CD4-positive, alpha-beta T cell treated with Interleukin-17A for 1 hour (primary cell): ENCODE data around the gene PTPRM.

ENCODE experiments used
- DNase-seq: peaks from one replicate; pipeline ENCODE4 v3.0.0-alpha.2; 2020

PTPRM gene

DNA sequence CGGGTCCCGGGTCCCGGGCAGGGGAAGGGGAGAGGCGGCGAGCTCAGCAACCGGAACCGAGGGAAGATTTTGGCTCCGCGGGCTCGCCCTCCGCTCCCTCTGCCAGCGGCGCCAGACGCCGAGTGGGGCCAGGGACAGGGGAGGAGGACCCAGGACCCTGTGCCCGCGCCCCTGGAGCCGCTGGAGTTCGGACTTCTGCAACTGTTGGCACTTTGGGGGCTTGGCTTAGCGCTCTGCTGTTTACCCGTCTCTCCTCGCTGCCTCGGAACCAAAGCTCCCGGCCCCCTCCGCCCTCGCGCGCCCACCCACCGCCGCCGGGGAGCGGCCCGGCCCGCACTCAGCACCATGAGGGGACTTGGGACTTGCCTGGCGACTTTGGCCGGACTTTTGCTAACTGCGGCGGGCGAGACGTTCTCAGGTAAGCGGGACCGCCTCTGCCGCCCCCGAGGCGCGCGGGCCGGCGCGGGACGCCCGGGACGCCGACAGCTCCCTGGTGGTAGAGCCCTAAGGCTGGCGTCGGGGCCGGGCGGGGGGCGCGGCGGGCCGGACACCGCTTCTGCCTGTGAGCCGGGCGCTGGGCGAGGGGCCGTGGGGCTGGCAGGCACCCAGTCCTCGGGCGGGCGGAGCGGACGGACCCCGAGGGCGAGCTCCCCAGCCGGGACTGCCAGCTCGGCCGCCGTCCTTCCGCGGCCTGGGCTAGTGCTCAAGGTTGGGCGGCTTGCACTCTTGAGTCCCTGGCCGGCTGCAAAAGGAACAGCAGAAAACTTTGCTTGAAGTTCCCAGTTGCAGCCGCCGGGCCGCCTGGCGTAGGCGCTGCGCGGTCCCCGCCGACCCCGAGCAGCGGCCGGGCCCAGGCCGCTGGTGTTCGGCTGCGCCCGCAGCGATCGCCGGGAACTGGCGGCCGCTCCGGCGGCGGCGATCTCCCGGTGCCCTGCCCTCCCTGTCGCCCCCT lies 634 bp downstream of the PTPRM start:
- DNase-seq, result no peak

- DNase-seq, result no peak
Observed at GRCh38 chr18:7568426-7568825, 1.3 kb downstream of the PTPRM start.

DNA sequence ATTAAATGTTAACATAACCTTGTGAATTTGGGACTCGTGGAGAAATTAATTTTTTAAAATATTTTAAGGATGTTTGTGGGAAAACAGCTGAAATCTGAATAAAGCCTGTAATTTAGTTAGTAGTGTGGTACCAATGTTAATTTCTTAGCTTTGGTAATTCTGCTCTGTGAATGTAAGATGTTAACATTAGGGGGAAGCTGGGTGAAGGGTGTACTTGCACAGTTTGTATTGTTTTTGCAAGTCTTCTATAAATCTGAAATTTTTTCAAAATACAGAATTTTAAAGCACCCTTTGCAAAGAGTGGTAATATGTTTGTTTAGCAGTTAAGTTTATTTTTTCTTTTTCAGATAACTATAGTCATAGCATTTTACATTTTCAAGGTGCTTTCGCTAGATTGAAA lies 4.5 kb downstream of the PTPRM start:
- no peak for DNase-seq

- DNase-seq, result no peak
Observed at GRCh38 chr18:7572822-7573221, 5.7 kb downstream of the PTPRM start.

- DNase-seq, result no peak
Observed at GRCh38 chr18:7575465-7576028, 8.4 kb downstream of the PTPRM start.

DNA sequence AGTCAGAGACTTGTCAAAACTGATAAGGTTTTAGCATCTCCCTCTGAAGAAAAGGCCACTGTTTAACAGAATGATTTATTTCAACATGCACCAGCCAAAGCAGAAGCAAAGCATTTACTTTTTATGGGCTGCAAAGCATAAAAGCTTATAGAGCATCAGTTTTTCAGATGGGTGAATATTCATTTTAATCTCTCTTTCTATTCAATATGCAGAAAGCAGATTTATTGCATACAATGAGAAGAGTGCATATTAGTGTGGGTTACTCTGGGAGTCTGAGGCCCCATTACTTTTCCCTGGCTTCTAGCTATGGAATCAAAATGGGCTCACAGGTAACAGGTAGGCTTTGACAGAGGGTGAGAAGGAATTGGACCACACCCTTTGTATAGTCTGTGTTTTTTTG lies 9.0 kb downstream of the PTPRM start:
- no peak for DNase-seq

GRCh38 chr18:7576685-7577084 lies 9.6 kb downstream of the PTPRM start:
- no peak for DNase-seq

GRCh38 chr18:7577706-7578105 lies 10.6 kb downstream of the PTPRM start:
- DNase-seq, result no peak

- no peak for DNase-seq
Observed at GRCh38 chr18:7579176-7579917, 12.2 kb downstream of the PTPRM start.

DNA sequence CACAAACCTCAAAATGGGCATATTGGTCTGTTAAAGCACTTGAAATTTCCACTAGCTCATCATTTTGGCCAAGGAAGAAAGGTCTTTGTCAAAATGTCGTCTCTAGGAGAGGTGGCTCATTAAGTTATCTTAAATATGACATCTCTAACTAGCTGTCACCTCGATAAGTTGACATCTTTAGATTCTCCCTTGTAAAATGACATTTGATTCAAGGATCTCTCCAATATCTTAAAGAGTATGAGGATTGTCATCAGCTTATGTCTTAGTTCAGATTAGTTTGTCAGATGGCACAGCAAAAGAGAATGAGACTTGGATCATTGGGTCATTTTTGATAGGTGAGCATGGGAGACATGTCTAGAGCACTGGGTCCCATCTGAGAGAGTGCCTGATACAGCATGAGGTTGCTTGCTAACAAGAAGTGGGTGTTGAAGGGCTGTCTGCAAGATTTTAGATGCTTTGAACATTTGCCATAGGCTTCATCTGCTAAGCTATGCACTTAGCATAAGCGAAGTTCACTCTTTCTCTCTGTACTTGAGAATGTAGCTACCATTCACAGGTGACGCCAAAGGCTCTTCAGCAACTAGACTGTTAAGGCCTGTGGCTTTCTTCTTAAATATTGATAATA lies 12.9 kb downstream of the PTPRM start:
- no peak for DNase-seq

DNA sequence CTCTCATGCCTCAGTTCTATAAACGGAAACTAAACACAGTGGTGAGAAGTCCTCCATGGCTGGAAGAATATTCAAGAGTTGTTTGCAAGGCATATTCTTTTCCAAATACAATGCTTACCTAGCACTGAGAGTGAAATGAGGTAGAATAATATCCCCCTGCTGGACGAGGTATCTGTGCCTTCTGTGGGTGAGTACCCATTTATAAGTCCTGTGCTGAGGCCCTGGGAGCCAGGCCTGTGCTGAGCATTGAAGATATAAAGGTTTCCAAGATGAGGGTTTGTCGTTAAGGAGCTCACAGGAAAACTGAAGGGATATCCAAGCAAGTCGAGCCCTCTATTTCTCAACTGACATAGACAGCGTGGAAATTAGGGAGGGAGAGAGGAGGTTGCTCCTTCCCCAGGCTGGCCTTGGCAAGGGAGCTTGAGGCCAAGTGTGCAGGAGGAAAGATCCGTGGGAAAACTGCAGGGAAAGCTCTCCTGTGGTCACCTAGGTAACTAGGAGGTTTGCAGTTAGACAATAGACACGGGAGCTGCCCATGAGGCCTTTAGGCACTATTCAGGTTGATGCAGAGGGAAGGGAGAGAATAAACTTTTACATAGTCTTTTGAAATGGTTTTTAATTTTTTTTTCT lies 17.6 kb downstream of the PTPRM start:
- no peak for DNase-seq

DNA sequence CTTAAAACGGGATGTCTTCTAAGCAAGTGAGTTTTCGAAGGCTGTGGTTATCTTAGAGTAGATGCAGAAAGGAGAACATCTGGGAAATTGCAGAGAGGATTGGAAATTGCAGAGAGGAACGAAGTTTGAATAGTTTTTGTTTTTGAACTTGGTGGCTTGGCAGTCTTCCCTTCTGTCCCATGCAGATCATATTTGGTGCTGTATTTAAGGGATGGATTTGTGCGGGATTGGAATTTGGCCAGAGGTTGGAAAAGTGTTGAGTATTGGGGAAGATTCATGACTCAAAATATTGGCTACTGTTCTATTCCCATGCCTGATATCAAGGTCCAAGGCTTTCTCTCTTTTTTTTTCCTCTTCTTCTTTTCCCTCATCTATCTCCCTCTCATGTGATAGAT lies 18.2 kb downstream of the PTPRM start:
- no peak for DNase-seq

GRCh38 chr18:7586379-7586778 lies 19.3 kb downstream of the PTPRM start:
- DNase-seq, result no peak

DNA sequence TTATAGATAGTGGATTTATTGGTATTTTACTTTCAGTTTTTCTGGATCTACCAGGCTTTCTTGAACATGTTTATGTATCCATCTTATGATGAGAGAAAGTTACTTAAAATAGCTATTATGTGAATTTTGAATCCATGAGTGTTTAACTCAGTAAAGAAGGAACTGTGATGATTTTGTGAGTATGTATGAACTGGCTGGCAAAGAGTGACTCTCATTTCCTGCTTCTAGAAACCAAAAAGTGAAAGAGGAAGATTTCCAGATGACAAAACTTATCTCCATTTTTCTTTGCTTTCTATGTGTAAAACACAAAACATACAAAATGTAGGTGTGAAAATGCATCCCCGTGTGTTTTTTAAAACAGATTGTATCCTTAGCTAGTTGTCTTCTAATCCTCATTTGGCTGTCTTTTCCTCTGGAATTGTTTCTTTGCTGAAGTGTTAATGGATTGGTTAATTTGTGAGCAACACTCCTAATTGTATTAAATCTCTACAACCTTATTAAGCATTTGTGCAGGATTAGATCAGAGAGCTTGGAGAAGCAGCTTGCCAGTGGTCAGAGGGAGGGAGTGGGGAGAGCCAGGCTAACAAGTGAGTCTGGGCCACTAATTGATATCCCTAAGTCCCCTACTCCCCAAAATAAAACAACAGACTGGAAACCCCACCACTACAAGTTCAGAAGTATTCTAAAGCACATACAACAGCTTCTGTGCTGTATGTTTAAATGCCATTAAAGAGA lies 23.9 kb downstream of the PTPRM start:
- DNase-seq, result no peak

DNA sequence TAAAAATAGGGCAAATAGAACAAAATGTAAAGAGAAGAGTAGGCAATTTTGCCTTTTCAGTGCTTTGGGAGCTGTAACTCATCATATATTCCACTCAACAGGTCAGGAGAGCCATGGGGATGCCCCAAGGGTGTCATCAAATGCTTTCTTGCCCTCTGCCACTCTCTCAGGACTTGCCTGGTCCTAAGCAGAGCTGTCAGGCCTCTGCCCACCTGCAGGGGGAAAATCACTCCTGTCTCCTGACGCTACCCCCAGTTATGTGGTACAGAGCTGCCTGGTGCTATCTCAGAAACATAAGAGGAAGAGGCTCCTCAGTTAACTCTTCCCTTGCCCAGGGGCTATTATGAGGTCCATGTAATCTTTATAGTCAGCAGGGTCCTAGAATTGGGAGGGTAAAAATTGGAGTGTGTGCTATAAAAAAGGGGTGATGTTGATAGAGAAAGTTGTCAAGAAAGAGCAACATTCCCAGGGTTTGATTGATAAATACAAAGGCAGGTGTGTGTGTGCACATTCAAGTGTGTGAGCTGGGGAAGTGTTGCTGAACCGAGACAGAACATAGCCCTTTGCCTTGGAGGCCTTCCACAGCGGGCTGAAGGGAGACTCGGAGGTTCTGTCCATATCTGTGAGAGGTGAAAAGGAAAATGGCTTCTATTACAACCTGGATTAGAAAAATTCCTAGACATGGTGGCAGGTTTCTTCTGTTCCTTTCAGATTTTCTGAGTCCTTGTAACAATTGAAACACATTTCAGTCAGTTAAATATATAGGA lies 25.4 kb downstream of the PTPRM start:
- no peak for DNase-seq

- DNase-seq, result no peak
Observed at GRCh38 chr18:7593218-7593819, 26.2 kb downstream of the PTPRM start.

DNA sequence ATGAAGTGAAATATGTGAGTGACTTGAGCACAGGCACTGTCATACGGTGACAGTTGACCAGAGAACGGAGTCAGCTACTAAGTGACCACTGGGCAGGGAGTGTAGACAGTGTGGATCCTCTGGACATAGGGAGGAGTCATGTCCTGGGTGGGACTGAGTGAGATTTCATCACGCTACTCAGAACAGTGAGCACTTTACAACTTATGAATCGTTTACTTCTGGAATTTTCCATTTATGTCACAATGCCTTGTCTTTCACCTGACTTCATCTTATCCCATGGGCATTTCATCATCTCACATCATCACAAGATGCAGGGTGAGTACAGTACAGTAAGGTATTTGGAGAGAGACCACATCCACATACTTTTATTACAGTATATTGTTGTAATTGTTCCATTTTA lies 29.0 kb downstream of the PTPRM start:
- no peak for DNase-seq

GRCh38 chr18:7597500-7597899 lies 30.4 kb downstream of the PTPRM start:
- DNase-seq, result no peak

DNA sequence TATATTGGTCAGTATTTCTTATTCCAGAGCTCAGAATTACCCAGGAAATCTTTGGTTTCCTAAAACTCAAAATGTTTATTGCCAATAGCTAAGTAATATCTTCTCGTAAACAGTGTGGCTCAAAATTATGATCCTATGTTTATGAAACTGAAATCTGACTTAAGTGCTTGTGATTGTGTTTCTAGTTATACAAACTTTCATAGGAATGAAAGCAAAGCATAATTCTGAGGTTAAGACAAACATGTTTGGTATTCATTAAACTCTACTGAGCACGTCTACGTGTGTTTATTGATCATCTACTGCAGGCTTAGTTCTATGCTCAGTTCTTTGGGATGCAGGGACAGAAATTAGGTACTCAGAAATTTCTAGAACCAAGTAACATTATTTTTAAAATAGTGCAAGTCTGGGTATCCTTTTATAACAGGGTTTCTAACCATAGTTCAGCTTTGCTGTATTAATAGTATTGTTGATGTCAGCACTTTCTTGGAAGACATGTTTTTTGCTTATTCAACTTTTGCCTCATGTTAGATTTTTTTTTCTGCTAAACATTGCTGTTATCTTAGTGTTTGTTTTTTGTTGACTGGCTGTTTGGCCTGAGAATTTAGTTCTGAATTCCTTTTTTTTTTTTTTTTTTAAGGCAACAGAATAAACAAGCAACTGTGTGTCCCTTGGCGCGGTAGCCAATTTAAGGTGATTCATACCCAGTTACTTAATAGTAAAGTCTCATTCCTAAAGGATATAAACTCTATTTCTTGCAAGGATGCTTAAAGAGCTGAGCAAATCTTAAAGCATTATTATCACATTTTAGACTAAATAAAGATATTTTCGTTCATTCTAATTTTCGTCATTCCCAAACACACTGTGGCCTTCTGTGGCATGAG lies 31.3 kb downstream of the PTPRM start:
- DNase-seq, result no peak

DNA sequence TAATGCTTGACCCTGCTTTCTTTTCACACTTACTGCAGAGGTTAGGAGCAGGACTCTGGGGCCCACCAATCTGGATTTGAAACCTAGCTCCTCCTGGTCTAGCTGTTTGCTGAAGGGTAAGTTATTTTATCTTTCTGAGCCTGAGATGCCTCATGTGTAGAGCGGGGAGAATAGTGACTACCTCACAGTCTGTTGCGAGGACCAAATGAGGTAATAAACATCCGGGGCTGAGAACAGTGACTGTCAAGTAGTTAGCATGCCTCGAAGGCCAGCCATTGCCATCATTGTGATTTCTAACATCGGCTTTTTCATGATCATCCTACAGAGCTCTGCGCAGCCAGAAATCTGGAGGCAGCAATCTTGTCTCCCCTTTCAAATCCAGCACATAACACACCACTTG lies 32.9 kb downstream of the PTPRM start:
- DNase-seq, result no peak
